HG03196 (cell line): ENCODE data around the gene ARID1B.

Experiments
- ATAC-seq: cut with Tn5 transposase; IDR thresholded peaks from one replicate; pipeline ENCODE4 v1.9.1; 2021; ENCODE audit not compliant: unreplicated experiment

The ARID1B gene

DNA sequence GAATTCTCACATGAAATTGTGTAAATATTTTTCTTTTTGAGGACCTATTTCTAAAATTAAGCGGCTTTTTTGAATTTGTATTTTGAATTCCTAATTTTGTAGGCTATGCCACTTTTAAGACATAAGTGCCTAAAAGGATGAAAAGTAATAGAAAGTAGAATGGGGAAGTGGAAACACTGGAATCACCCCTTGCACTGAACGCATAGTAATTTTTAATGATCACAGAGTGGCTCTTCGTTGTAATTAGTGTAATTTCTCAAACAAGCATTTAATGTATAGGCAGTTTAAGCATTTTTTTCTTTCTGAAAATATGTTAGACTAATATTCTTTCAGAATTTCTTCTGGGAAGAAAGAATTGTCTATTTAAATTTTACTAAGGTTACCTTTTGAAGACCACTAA lies 73.2 kb downstream of the ARID1B start:
- no peak for ATAC-seq

DNA sequence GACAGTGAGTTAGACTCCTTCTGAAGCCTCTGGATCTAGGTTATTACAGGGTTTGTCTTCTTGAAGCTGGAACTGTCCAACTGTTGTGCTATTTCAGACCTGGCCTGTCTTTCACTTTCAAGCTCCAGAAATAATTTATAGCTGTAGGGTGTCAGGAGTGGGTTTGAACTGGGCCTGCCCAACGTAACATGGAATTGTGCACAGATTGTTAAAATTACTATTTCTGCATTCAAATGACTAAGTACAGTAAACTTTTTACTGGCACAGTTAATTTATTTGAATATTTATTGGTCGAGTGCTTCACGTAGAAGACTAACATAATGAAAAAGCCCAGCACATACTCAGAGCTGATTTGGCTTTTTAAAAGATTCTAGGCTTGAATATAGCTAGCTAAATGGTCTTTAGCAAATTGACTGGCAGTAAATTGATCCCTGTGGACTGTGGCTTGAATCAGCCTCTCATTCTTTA lies 74.3 kb downstream of the ARID1B start:
- no peak for ATAC-seq

DNA sequence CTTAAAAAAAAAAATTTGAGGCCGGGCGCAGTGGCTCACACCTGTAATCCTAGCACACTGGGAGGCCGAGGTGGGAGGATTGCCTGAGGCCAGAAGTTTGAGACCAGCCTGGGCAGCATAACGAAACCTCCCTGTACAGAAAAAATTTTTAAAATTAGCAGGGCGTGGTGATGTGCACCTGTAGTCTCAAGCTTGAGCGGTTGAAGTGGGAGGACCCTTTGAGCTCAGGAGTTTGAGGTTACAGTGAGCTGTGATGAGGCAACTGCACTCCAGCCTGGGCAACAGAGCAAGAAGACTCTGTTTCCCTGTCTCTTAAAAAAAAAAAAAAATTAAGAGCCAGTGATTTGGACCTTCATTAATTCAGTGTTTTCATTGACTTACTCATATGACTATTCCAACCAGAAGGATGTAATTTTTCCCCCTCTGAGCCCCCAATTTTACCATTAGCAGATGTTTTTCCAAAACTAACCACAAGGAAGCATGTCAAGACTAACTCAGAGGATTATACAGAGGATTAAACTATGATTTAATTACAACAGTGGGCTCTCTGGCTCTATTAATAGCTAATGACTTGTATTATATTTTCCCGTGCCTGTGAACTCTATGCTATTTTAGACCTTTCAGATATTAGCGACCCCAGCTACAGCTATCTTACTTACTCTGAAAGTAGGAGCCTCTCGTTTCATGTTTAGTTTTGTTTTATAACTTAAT lies 75.1 kb downstream of the ARID1B start:
- ATAC-seq = peak; percentile 36

DNA sequence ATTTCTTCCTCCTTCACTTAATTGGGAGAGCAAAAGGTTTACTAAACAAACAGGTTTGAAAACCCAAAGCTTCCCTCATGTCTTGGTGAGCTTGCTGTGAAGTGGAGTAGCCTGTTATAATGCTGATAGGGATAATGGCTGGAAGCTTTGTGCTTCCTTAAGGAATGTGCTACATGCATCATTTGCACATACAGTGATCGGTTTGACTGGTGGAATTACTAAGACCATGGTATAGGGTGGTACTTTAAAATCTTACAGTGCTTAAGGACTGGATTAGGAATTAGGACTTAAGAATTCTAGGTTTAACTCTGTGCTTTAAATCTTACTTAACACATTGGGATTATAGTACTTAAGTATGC lies 75.7 kb downstream of the ARID1B start:
- ATAC-seq = no peak

DNA sequence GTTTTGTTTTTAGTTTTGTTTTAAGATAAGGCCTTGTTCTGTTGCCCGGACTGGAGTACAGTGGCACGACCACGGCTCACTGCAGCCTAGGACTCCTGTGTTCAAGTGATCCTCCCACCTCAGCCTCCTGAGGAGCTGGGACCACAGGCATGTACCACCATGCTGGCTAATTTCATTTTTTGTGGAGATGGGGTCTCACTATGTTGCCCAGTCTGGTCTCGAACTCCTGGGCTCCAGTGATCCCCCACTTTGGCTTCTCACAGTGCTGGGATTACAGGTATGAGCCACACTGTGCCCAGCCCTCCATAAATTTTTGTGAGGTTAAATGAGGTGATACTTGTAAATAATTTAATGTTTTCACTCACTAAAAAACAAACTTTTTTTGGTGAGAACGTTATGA lies 76.6 kb downstream of the ARID1B start:
- ATAC-seq = no peak

DNA sequence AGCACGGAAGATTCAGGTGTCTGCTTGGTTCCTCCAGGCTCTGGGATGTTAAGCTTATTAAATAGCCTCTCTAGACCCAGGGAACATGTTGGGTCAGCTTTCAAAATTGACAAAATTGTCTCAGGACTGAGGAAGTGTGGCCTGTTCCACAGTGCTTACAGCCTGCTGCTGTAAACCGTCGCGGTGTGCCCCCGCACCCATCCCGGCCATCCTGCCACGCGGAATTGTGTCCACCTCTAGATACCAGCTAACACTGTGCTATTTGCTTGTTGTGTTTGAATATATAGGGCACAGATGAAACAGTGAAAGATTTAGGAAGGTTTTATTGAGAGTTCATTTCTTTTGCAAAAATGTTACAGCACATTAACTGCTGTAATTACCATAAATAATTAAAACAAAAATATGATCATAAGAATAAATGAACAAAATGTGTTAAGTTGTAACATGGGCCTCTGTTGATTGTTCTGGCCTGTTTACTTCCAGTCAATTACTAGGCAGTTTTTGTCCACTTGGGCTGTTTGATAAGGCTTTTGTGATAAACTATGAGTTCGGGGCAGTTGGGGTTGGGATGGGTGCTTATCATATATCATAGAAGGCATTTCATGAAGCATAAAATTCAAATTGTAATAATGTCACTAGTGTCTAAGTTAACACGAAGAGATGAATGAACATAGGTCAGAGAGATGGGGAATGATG lies 77.4 kb downstream of the ARID1B start:
- no peak for ATAC-seq

DNA sequence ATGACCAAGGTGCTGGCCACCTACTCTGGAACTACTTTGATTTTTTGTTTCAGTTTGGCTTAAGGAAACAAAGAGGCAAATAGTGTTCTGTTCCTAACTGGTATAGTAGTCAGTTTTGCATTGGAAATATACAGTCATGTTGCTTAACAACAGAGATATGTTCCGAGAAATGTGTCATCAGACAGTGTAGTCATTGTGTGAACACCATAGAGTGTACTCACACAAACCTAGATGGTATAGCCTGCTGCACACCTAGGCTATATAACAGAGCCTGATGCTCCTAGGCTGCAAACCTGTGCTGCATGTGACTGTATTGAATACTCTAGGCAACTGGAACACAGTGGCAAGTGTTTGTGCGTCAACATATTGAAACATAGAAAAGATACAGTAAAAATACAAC lies 80.4 kb downstream of the ARID1B start:
- ATAC-seq = no peak

DNA sequence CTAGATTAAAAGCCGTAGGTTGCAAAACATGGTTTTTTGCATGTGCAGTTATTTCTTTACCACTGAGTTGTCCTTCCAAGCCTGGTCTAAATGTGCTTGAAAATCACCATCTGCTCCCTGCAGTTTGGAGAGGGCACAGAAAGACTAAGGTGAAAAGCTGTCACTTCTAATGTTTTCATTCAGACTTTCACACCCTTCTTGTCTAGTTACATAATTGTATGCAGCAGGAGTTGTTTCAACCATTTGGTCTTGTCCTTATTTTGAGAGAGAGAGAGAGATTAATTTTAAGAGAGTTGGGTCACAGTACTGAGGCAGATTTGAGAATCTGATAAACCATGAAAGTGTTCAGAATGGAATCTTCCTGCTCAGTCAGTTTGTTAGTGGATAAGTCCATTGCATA lies 82.5 kb downstream of the ARID1B start:
- no peak for ATAC-seq

DNA sequence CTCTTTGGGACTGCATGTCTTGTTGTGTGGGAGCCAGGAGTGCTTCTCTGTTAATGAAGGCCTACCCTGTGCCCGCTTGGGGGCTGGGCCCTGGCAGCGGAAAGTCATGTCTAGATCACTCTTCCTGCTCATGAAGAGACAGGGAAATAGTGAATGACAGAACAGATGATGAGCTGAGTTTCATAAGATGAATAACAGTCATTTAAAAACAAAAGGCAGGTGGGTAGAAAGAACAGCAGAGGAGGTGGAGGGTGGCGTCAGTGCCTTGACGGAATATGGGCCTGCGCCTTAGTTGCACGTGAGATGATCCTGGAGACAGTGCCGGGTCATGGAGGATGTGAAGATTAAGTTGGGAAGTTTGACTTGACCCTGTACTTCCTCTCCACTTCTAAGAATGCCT lies 85.5 kb downstream of the ARID1B start:
- no peak for ATAC-seq

DNA sequence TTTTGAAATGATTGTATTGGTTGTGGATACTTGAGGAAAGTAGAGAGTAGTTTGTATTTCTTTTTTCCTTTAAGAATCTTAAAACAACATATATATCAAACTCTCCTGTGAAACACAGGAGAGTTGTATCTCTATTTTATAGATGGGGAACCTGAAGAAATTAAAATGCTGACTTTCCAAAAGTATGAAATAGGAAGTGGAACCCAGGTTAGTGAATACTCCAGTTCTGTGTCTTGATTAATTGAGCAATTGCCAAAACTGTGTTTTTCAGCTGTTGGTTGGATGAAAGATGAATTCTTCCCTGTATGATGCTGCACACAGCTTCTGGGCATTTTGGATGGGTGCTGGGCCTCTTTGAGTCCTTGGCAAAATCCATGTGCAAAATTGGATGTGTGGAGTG lies 86.3 kb downstream of the ARID1B start:
- no peak for ATAC-seq

DNA sequence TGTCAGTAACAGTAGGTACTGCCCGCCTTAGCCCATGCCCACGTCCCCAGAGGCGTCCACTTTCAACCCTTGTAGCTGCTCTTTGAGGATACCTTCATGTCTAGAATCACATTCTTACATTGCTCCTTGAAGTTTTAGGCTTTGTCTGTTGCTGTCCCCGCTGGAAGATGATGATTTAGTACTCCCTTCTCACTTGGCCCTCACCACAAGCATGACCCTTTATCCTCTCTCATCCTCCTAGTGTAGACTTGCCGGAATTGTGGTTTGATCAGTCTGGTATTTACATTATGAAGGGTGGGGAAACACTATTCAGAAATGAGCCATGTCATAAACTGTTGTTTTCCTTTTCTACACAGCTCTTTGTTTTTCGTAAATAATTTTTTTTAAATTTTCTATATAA lies 87.4 kb downstream of the ARID1B start:
- no peak for ATAC-seq

DNA sequence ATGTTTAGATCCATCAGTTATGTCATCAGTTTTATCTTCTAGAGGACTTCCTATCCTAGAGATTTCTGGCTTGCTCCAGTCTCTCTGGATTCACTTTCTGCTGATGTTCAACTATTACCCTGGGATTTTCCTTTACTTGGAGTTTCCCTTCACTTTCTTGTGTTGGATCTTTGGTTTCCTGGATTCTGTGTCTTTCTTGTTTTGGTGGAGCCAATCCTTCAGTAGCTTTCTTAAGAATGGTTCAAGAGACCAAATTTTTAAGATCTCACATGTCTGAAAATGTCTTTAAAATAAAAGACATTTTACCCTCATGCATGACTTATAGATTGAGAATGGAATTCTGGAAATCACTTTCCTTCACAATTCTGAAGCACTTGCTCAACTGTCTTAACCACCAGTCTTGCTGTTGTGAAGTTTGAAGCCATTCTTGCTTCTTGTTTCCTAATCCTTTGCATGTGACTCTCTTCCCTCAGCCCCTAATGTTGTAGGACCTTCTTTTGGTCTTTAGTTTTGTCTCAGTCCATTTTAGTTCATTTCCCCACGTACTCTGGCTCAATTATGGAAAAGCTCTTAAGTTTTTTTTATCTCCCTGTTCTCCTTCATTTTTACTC lies 87.9 kb downstream of the ARID1B start:
- ATAC-seq = no peak

DNA sequence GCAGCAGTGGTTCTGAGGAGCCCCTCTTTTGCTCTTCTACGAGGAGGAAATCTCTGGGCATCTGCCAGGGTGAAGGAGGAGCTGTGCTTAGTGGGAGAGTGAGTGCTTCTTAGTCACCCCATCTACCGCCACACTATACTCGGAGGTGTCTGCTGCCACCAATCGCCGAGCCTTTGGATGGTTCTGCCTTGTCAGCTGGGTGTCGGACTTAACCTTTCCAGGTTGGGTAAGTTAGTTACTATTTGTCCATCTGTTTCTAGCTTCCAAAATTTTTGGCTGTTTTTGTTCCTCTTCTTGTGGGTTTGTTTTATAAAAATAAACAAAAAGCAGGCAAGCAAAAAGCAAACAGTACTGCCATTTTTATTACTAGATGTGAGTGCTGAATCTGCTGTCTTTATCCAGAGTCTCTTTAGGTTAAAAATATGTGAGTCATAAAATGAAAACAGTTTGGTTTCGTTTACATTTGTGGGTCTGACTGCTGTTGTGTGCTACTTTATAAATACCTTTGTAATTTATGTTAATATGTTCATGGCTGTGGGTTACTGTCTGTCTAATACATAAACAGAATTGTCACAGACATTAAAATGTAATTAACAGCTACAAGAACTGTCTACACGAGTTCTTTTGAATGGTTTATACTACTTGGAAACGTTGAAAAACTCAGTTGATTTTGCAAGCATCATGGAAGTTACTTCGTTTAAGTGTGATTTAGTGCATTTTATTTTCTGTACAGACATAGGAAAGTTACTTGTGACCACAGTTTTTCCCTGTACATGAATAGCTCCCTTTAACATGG lies 89.2 kb downstream of the ARID1B start:
- ATAC-seq = no peak

DNA sequence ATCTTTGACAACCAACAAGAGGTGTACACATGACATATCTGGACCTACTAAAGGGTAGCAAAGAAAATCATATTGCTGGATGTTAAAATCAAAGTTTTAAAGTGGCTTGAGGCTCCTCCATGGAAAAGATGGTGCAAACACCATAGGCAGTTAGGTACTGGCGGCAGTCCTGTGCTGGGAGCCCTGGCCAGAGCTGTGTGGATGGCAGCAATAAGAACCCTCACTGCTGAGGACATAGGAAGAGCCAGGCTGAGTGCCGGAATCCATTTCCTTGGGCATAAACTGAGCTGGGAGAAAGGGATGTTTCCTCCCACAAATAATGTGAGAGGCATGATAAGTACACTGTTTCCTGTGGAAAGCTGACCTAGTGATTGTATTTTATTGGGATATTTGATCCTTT lies 89.9 kb downstream of the ARID1B start:
- no peak for ATAC-seq

DNA sequence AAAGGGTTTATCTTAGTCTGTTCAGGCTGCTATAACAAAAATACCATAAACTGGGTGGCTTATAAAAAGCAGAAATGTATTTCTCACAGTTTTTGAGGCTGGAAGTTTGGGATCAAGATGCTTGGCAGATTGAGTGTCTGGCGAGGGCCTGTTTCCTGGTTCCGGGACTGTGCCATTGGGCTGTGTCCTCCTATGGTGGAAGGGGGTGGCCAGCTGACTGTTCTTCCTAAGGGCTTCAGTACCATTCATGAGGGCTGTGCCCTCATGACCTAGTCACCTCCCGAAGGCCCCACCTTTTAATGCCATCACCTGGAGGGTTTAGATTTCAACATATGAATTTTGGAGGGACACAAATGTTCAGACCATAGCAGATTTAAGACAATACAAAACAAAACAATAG lies 91.2 kb downstream of the ARID1B start:
- ATAC-seq = no peak

DNA sequence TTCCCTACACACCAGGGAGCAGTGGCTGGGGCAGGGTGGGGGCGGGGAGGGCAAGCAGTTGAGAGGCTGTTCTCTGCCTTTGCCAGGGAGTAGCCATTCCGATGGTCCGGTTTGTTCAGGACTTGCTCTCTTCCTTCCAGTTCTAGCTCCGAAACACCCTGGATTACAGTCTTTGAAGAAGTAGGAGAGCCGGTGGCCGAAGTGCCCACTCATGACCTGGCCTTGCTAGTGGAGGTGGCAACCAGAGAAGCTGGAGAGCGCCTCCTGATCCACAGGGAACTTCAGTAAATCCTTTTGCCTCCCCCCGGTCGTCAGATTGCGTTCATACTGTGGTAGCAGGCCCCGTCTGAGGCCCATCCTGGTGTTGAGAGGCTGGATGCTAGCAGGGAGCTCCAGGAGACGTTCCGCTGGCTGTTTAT lies 92.8 kb downstream of the ARID1B start:
- ATAC-seq = no peak

DNA sequence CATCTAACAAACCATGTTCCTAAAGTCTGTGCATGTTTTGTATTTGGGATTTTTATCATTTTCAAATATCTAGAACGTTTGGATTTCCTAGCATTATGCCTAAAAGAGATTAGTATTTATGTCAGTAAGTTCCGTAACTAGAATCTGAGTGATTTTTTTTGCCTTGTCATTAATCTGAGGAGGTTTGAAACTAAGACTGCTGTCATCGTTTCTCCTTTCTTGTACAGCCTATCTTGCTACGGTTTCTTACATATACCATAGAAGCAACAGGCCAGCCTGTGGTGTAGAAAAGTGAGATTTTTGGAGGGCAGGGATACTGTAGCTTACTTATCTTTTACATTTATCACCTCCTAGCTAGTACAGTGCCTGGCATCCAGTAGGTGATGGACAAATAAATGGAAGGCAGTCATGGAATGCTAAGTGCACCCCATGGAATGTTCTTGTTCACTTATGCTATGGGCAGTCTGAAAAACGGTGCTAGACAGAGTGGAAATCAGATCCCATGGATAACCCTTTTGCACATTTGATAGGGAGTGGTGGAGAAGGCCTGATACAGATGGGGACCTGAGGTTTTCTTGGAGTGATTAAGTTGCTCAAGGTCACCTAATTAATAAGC lies 93.9 kb downstream of the ARID1B start:
- no peak for ATAC-seq

DNA sequence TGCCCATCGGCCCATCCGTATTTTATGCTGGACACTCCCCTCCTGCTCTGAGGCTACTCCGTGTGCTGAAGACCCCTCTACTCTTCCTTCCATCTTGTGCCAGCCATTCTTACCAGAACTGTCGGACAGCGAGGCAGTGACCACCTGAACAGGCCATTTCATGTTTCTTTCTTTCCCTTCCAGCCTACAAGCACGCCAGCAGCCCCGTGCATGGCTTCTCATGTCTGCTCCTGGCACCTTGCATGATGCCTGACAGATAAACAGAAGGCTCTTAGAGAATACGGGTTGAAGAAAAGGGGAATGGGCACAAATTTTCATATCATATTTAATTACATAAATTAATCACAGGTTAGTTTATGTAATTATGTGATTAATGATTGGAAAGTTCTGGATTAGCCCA lies 95.7 kb downstream of the ARID1B start:
- no peak for ATAC-seq

DNA sequence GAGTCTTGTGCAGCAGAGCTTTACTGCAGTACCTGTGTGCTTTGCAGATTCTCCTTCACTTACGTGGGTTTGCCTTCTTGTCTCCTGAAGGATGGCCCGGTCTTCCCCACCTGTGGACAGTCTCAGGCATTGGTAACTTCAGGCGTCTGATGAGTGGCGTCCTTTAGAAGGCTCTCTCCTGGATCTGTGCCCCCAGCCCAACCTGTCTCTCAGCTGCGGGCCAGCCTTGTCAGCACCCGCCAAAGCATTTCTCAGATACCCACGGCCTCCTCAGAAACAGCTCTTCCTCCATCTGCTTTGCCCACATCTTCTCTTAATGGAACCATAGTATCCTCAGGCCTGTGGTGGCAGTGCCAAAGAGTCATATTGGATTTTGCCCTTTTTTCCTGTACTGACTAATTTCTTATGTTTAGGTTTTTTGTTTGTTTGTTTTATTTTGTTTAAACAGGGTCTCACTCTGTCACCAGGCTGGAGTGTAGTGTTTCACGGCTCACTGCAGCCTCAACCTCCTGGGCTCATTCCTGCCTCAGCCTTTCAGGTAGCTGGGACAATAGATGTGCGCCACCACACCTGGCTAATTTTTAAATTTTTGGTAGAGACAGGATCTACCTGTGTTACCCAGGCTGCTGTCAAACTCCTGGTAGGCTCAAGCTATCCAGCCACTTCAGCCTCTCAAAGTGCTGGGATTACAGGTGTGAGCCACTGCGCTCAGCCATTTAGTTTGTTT lies 96.6 kb downstream of the ARID1B start:
- ATAC-seq = no peak

DNA sequence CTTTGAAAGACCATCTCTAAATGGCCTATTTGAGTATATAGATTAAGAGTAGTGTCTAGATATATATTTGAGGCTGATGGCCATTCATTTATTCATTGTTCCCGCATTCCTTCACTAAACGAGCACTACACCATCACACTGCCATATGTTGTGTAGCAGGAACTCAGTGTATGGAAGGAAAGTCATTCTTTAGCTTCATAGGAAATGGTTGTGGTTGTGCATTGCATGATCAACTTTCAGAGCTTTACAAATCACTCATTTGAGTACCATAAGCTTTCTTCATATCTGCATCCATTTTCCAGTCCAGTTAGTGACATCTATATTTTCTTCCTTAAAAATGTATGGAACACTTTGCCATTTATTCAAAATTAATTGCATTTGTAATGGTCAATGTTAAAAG lies 97.9 kb downstream of the ARID1B start:
- ATAC-seq = no peak

DNA sequence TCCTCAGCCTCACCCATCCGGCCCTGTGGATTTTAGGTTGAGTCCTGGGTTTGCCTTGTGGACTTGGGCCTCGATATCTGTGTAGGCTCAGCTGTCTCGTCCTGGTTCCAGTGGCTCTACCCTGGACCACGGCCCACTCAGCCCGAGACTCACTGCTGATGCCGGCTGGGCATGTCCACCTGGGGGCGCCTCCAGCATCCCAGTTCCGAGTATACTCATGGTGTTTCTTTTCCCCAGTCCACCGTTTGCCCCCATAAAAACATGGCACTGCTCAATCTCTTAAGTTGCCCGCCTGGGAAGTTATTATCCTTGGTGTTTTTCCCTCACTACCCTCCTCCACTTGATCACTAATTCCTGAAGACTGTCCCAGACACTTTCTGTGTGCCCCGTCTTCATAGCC lies 99.1 kb downstream of the ARID1B start:
- ATAC-seq = no peak
